ENCODE data around the gene SLC24A4.

- TF ChIP-seq CTCF (optimal IDR thresholded peaks at IDR 0.05 in 1 of 3, IDR thresholded peaks at IDR 0.05 in 1 of 3, conservative IDR thresholded peaks at IDR 0.05 in 1 of 3; ENCODE audit: extremely low read depth in 1 of 3, insufficient read depth in 2 of 3, low read length in 3 of 3) = no peak
- no peak for TF ChIP-seq EZH2 (IDR thresholded peaks at IDR 0.05; ENCODE audit: low read length)
These were observed 137.6 kb downstream of the SLC24A4 start for GRCh38 chr14:92460541-92460915.
